ENCODE data around the gene COL27A1.

Gene COL27A1

GRCh38 chr9:114341152-114341830 is 186.0 kb downstream of the COL27A1 start:
- TF ChIP-seq EZH2 (IDR thresholded peaks at IDR 0.05; ENCODE audit: borderline replicate concordance, low read length) (no peak), CTCF (IDR thresholded peaks at IDR 0.05; ENCODE audit: low read length) (no peak)
- Histone ChIP-seq H3K9me3 (ENCODE audit: low read length) (no peaks in the 10 kb centered on the region), H3K79me2 (ENCODE audit: insufficient read depth, low read length) (no peaks in the 10 kb centered on the region), H4K20me1 (ENCODE audit: insufficient read depth, low read length) (no peaks in the 10 kb centered on the region), H3K4me3 (ENCODE audit: low read depth, low read length, poor library complexity, severe bottlenecking) (no peak overlapping the region), H3F3A (ENCODE audit: insufficient read depth, low read length) (no peaks in the 10 kb centered on the region), H3K36me3 (ENCODE audit: insufficient read depth, low read length) (peaks cover 94% of the 10 kb centered on the region), H3K27me3 (ENCODE audit: insufficient read depth, low read length) (no peaks in the 10 kb centered on the region), H3K9me2 (ENCODE audit: low read depth, low read length) (no peaks in the 10 kb centered on the region), H2AFZ (ENCODE audit: low read length) (no peak overlapping the region), H3K4me1 (ENCODE audit: insufficient read depth, low read length, severe bottlenecking) (no peaks in the 10 kb centered on the region), H3K9ac (ENCODE audit: low read length) (no peak overlapping the region), H3K4me2 (ENCODE audit: low read length) (no peak overlapping the region), H3K27ac (ENCODE audit: low read depth, low read length, poor library complexity, severe bottlenecking) (no peak overlapping the region)

GRCh38 chr9:114341991-114342390 is 186.7 kb downstream of the COL27A1 start:
- Histone ChIP-seq H3K4me3 (ENCODE audit: low read depth, low read length, poor library complexity, severe bottlenecking) (no peak overlapping the region), H3K79me2 (ENCODE audit: insufficient read depth, low read length) (no peaks in the 10 kb centered on the region), H3K9me3 (ENCODE audit: low read length) (no peaks in the 10 kb centered on the region), H3K36me3 (ENCODE audit: insufficient read depth, low read length) (peaks cover 95% of the 10 kb centered on the region), H4K20me1 (ENCODE audit: insufficient read depth, low read length) (no peaks in the 10 kb centered on the region), H3K9me2 (ENCODE audit: low read depth, low read length) (no peaks in the 10 kb centered on the region), H3K4me2 (ENCODE audit: low read length) (no peak overlapping the region), H3K4me1 (ENCODE audit: insufficient read depth, low read length, severe bottlenecking) (no peaks in the 10 kb centered on the region), H3K27me3 (ENCODE audit: insufficient read depth, low read length) (no peaks in the 10 kb centered on the region), H3K27ac (ENCODE audit: low read depth, low read length, poor library complexity, severe bottlenecking) (no peak overlapping the region), H3K9ac (ENCODE audit: low read length) (no peak overlapping the region), H3F3A (ENCODE audit: insufficient read depth, low read length) (no peaks in the 10 kb centered on the region), H2AFZ (ENCODE audit: low read length) (no peak overlapping the region)
- TF ChIP-seq EZH2 (IDR thresholded peaks at IDR 0.05; ENCODE audit: borderline replicate concordance, low read length) (no peak), CTCF (IDR thresholded peaks at IDR 0.05; ENCODE audit: low read length) (no peak)

- Histone ChIP-seq H3K9me3 (ENCODE audit: low read length) (no peaks in the 10 kb centered on the region), H2AFZ (ENCODE audit: low read length) (no peak overlapping the region), H3K79me2 (ENCODE audit: insufficient read depth, low read length) (no peaks in the 10 kb centered on the region), H3K9me2 (ENCODE audit: low read depth, low read length) (no peaks in the 10 kb centered on the region), H3K4me1 (ENCODE audit: insufficient read depth, low read length, severe bottlenecking) (no peaks in the 10 kb centered on the region), H3K4me2 (ENCODE audit: low read length) (no peak overlapping the region), H3K27me3 (ENCODE audit: insufficient read depth, low read length) (no peaks in the 10 kb centered on the region), H3F3A (ENCODE audit: insufficient read depth, low read length) (no peaks in the 10 kb centered on the region), H3K9ac (ENCODE audit: low read length) (no peak overlapping the region), H3K4me3 (ENCODE audit: low read depth, low read length, poor library complexity, severe bottlenecking) (no peak overlapping the region), H4K20me1 (ENCODE audit: insufficient read depth, low read length) (no peaks in the 10 kb centered on the region), H3K27ac (ENCODE audit: low read depth, low read length, poor library complexity, severe bottlenecking) (no peak overlapping the region), H3K36me3 (ENCODE audit: insufficient read depth, low read length) (peaks cover 93% of the 10 kb centered on the region)
- TF ChIP-seq CTCF (IDR thresholded peaks at IDR 0.05; ENCODE audit: low read length) (no peak), EZH2 (IDR thresholded peaks at IDR 0.05; ENCODE audit: borderline replicate concordance, low read length) (no peak)
Observed at GRCh38 chr9:114342755-114343440, 187.6 kb downstream of the COL27A1 start.

Measured in OCI-LY1 (cell line).